ENCODE results near the gene RPAP2. TPM values are rescaled to one million over a fixed set of nuclear protein-coding genes. Genes with fewer than 3 reads are reported as not detected.

RPAP2 gene
- total RNA-seq, 2 experiments from 2014 or later = 33.4 to 39.0 TPM

DNA sequence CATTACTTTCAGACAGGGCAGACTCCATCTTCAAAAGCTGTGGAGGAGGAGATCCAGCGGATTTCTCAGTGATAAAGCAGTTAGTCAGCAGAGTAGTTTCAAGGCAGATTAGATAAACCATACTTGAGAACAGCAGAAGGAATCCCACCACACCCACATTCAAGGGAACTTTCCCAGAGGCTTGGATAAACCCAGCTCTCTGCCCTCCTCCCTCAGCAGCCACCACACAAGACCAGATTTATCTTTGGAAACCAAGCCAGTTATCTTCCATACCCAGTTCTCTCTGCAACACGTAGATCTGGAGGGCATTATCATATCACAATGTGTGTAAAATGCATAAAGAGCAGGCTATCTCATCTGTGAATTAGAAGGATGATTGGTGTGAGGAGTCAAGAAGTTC is 147.7 kb downstream of the RPAP2 start:
- H3K27ac Mint-ChIP-seq = no peak overlapping the region
- DNase-seq (no peak), ATAC-seq (no peak)
- peaks cover 10% of the 10 kb centered on the region for H3K4me1 Mint-ChIP-seq
- no peaks in the 10 kb centered on the region for H3K36me3 Mint-ChIP-seq (ENCODE audit: low read depth)
- H3K4me3 Mint-ChIP-seq = no peak overlapping the region
- CTCF ChIA-PET = no interaction called here
- peaks cover 5% of the 10 kb centered on the region for H3K9me3 Mint-ChIP-seq (ENCODE audit: low read depth)
- H3K27me3 Mint-ChIP-seq = no peaks in the 10 kb centered on the region
- intact Hi-C loops (cut with DNase I, micrococcal nuclease) = no loop called here
- POLR2A ChIA-PET = no interaction called here

GRCh38 chr1:92447033-92447681 is 148.3 kb downstream of the RPAP2 start:
- Mint-ChIP-seq H3K4me3 (no peak overlapping the region), H3K4me1 (peaks cover 10% of the 10 kb centered on the region), H3K27ac (no peak overlapping the region), H3K9me3 (ENCODE audit: low read depth) (peaks cover 5% of the 10 kb centered on the region), H3K27me3 (no peaks in the 10 kb centered on the region), H3K36me3 (ENCODE audit: low read depth) (no peaks in the 10 kb centered on the region)
- ATAC-seq (peak; percentile 66), DNase-seq (no peak)
- POLR2A ChIA-PET = interaction anchor here (0.7 kb wide), 3 partner anchors 27 to 343 kb away, joined by 3 to 8 read pairs (median 4); no protein-coding TSS in a partner anchor
- intact Hi-C loops (cut with DNase I, micrococcal nuclease) = loop anchor here in 1 of 2 experiments (1.0 kb wide), 1 partner anchor 27 kb away; no protein-coding TSS in a partner anchor
- CTCF ChIA-PET = no interaction called here

- Mint-ChIP-seq H3K27ac (no peak overlapping the region), H3K36me3 (ENCODE audit: low read depth) (no peaks in the 10 kb centered on the region)
- CTCF ChIA-PET = no interaction called here
Observed at GRCh38 chr1:92447976-92448375, 149.1 kb downstream of the RPAP2 start.

More at GRCh38 chr1:92447976-92448375, 149.1 kb downstream of the RPAP2 start:
- DNase-seq (no peak), ATAC-seq (no peak)
- POLR2A ChIA-PET = no interaction called here
- peaks cover 10% of the 10 kb centered on the region for H3K4me1 Mint-ChIP-seq
- H3K9me3 Mint-ChIP-seq (ENCODE audit: low read depth) = peaks cover 5% of the 10 kb centered on the region
- H3K4me3 Mint-ChIP-seq = no peak overlapping the region
- no peaks in the 10 kb centered on the region for H3K27me3 Mint-ChIP-seq
- intact Hi-C loops (cut with DNase I, micrococcal nuclease) = loop anchor here in 1 of 2 experiments (1.0 kb wide), 1 partner anchor 26 kb away; no protein-coding TSS in a partner anchor

Other genes starting within 250 kb of the RPAP2 start
- not detected for gene SETSIP, start 223.6 kb upstream of the RPAP2 start, total RNA-seq
- 1 to 10 TPM; 1.8 to 2.4 TPM for gene BTBD8, start 218.7 kb upstream of the RPAP2 start, total RNA-seq
- gene C1orf146, start 81.1 kb upstream of the RPAP2 start, total RNA-seq = not detected
- 10 to 100 TPM; 10.8 to 17.6 TPM for gene GLMN, start 72 bp upstream of the RPAP2 start, total RNA-seq
- gene GFI1, start 187.9 kb downstream of the RPAP2 start, total RNA-seq = 10 to 100 TPM; 47.7 to 53.7 TPM

Measured in activated CD4-positive, alpha-beta T cell treated with anti-CD3 and anti-CD28 coated beads for 36 hours (primary cell).